ENCODE data around the gene CARMIL1. TPM values are rescaled to one million over a fixed set of nuclear protein-coding genes. Genes with fewer than 3 reads are reported as not detected.

Gene CARMIL1
- total RNA-seq, 1 experiment from 2014 or later = 25.9 TPM

DNA sequence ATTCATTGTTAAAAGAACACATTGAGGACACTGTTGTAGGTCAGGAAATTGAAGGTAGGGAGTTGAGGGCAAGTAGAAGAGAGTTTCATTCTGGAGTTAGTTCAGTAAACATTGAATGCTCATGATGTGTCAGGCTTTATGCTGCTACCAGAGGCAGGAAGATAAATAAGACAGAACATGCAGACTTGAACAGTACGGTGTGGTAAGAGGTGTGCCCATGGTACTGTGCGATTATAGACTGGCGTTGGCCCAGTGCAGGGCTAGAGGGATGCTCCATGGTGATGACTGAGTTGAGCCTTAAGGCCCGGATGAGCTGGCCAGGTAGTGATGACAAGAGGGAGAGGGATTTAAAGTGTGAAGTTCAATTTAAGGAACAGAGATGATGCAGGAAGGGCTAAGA lies 50.8 kb downstream of the CARMIL1 start:
- Mint-ChIP-seq H3K9me3 (ENCODE audit: unreplicated experiment) (no peaks in the 10 kb centered on the region), H3K4me3 (ENCODE audit: unreplicated experiment) (no peak overlapping the region), H3K36me3 (ENCODE audit: insufficient read depth, unreplicated experiment) (no peaks in the 10 kb centered on the region), H3K27ac (ENCODE audit: unreplicated experiment) (no peak overlapping the region), H3K4me1 (ENCODE audit: low read depth, unreplicated experiment) (peaks cover 17% of the 10 kb centered on the region), H3K27me3 (ENCODE audit: insufficient read depth, unreplicated experiment) (no peaks in the 10 kb centered on the region)
- no peak for DNase-seq
- no peaks in the 10 kb centered on the region for H3K36me3 ChIP-seq (ENCODE audit: control insufficient read depth, insufficient read depth, low read length)
- BruUV-seq (replicated peaks) = no TSS peak
- no peak overlapping the region for H3K4me3 ChIP-seq (ENCODE audit: low read depth, low read length)
- POLR2A ChIA-PET = no interaction called here
- H3K4me1 ChIP-seq = peaks cover 17% of the 10 kb centered on the region
- H3K27me3 ChIP-seq (replicated peaks; ENCODE audit: control insufficient read depth, insufficient read depth, low read length) = no peaks in the 10 kb centered on the region
- H3K9me3 ChIP-seq = no peaks in the 10 kb centered on the region
- TF ChIP-seq, protein P1, sequence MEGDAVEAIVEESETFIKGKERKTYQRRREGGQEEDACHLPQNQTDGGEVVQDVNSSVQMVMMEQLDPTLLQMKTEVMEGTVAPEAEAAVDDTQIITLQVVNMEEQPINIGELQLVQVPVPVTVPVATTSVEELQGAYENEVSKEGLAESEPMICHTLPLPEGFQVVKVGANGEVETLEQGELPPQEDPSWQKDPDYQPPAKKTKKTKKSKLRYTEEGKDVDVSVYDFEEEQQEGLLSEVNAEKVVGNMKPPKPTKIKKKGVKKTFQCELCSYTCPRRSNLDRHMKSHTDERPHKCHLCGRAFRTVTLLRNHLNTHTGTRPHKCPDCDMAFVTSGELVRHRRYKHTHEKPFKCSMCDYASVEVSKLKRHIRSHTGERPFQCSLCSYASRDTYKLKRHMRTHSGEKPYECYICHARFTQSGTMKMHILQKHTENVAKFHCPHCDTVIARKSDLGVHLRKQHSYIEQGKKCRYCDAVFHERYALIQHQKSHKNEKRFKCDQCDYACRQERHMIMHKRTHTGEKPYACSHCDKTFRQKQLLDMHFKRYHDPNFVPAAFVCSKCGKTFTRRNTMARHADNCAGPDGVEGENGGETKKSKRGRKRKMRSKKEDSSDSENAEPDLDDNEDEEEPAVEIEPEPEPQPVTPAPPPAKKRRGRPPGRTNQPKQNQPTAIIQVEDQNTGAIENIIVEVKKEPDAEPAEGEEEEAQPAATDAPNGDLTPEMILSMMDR (IDR thresholded peaks at IDR 0.05; ENCODE audit: insufficient read depth in 1 of 2, low read depth in 1 of 2, low read length in 1 of 2, severe bottlenecking in 1 of 2, unreplicated experiment in 1 of 2) = no peak
- intact Hi-C loops (cut with micrococcal nuclease; ENCODE audit: unreplicated experiment) = no loop called here
- CTCF ChIA-PET = no interaction called here

DNA sequence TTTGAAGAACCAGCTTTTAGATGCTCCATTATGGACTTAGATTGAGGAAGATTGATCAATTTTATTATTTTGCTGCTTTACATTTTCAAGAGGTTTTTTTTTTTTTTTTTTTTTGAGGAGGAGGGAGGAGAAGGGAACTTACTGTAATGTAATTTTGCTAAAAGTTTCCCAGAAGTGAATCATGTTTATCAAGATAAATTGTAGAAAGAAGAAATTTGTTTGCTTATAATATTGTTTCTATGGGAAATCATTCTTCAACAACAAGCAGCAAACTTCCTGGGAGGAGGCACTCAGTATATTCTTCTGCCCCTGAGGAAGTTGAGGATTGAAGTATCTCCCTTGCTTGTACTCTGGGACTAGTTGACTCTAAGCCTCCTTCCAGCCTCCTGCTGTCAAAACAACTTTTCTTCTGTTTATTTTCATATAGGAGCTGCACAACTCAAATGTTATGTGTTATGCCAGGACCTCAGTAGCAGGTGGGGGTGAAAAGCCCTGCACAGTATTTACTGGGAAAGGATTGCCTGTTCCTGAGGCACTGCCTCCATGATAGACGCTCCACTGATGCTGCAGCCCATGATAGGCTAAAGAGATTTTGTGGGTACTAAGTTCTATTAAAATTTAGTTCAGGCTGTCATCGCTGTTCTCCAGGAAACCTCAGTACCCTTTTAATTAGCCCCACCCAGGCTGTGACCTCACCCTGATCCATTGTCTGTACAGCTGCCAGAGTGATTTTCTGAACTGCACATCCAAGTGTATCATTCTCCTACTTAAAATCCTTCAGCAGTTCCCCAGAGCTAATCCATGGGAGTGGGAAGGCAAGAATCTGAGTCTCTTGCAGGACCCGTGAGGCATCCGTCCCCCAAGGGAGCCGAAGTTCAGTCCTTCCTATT lies 51.9 kb downstream of the CARMIL1 start:
- TF ChIP-seq, protein P1 (IDR thresholded peaks at IDR 0.05; ENCODE audit: insufficient read depth in 1 of 2, low read depth in 1 of 2, low read length in 1 of 2, severe bottlenecking in 1 of 2, unreplicated experiment in 1 of 2) = no peak
- intact Hi-C loops (cut with micrococcal nuclease; ENCODE audit: unreplicated experiment) = no loop called here
- ChIA-PET CTCF (no interaction called here), POLR2A (no interaction called here)
- peaks cover 28% of the 10 kb centered on the region for H3K4me1 Mint-ChIP-seq (ENCODE audit: low read depth, unreplicated experiment)
- no peaks in the 10 kb centered on the region for H3K36me3 ChIP-seq (ENCODE audit: control insufficient read depth, insufficient read depth, low read length)
- H3K4me1 ChIP-seq = peaks cover 14% of the 10 kb centered on the region
- no peak for DNase-seq
- no peaks in the 10 kb centered on the region for H3K27me3 Mint-ChIP-seq (ENCODE audit: insufficient read depth, unreplicated experiment)
- no peaks in the 10 kb centered on the region for H3K9me3 Mint-ChIP-seq (ENCODE audit: unreplicated experiment)
- no peak overlapping the region for H3K27ac Mint-ChIP-seq (ENCODE audit: unreplicated experiment)
- no peaks in the 10 kb centered on the region for H3K27me3 ChIP-seq (replicated peaks; ENCODE audit: control insufficient read depth, insufficient read depth, low read length)
- BruUV-seq (replicated peaks) = no TSS peak
- no peaks in the 10 kb centered on the region for H3K36me3 Mint-ChIP-seq (ENCODE audit: insufficient read depth, unreplicated experiment)
- no peak overlapping the region for H3K4me3 Mint-ChIP-seq (ENCODE audit: unreplicated experiment)
- no peaks in the 10 kb centered on the region for H3K9me3 ChIP-seq
- no peak overlapping the region for H3K4me3 ChIP-seq (ENCODE audit: low read depth, low read length)

DNA sequence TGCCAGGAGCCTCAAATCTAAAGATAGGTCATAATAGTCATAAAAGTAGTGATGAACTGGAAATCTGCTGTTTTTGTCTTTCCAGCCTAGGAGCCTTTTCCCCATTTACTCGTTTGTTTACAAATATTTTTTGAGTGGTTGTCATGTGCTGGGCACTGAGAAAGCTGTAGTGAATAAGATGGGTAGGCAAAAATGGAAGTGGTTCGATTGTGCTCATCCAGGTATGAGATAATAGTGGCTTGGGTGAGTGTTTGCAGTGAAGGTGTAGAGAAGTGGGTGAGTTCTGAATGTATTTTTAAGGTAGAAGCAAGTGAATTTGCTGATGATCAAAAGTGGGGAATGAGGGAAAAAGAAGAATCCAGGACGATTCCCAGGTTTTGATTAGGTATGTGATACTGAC lies 53.0 kb downstream of the CARMIL1 start:
- H3K27ac Mint-ChIP-seq (ENCODE audit: unreplicated experiment) = no peak overlapping the region
- no peak overlapping the region for H3K4me3 Mint-ChIP-seq (ENCODE audit: unreplicated experiment)
- POLR2A ChIA-PET = no interaction called here
- H3K4me1 Mint-ChIP-seq (ENCODE audit: low read depth, unreplicated experiment) = peaks cover 35% of the 10 kb centered on the region
- BruUV-seq (replicated peaks) = no TSS peak
- no peaks in the 10 kb centered on the region for H3K9me3 ChIP-seq
- no peaks in the 10 kb centered on the region for H3K36me3 ChIP-seq (ENCODE audit: control insufficient read depth, insufficient read depth, low read length)
- H3K4me3 ChIP-seq (ENCODE audit: low read depth, low read length) = no peak overlapping the region
- DNase-seq = no peak
- no peaks in the 10 kb centered on the region for H3K36me3 Mint-ChIP-seq (ENCODE audit: insufficient read depth, unreplicated experiment)
- H3K27me3 Mint-ChIP-seq (ENCODE audit: insufficient read depth, unreplicated experiment) = no peaks in the 10 kb centered on the region
- TF ChIP-seq, protein P1 (IDR thresholded peaks at IDR 0.05; ENCODE audit: insufficient read depth in 1 of 2, low read depth in 1 of 2, low read length in 1 of 2, severe bottlenecking in 1 of 2, unreplicated experiment in 1 of 2) = no peak
- CTCF ChIA-PET = interaction anchor here (0.5 kb wide), 1 partner anchor 42 kb away, joined by 3 read pairs; no protein-coding TSS in a partner anchor
- peaks cover 26% of the 10 kb centered on the region for H3K4me1 ChIP-seq
- no peaks in the 10 kb centered on the region for H3K9me3 Mint-ChIP-seq (ENCODE audit: unreplicated experiment)
- H3K27me3 ChIP-seq (replicated peaks; ENCODE audit: control insufficient read depth, insufficient read depth, low read length) = no peaks in the 10 kb centered on the region
- intact Hi-C loops (cut with micrococcal nuclease; ENCODE audit: unreplicated experiment) = no loop called here

Data from Caco-2 (cell line).